Muscle of arm (tissue), 12 donors: ENCODE results near the gene SLC35F3. TPM values are rescaled to one million over a fixed set of nuclear protein-coding genes. Genes with fewer than 3 reads are reported as not detected.
A peak's percentile ranks its signal among the peaks of the same experiment; 100 is the strongest.

Experiments
- DNase-seq: peaks from one replicate; pipeline ENCODE4 v3.0.0-alpha.2; 2013
- polyA plus RNA-seq, 12 donors: library from polyadenylated mRNA; unstranded; fragments of 120-200 nt; gene quantifications; one replicate each; pipeline ENCODE4 v1.2.1, GENCODE V29; 2013; ENCODE audit not compliant: insufficient read length in 12 of 12

SLC35F3 gene
- polyA plus RNA-seq, 12 donors, result 0.30 to 0.93 (median 0.47) TPM; not detected in 2

GRCh38 chr1:234368320-234369032, 464.0 kb downstream of the SLC35F3 start:
- no peak for DNase-seq

DNA sequence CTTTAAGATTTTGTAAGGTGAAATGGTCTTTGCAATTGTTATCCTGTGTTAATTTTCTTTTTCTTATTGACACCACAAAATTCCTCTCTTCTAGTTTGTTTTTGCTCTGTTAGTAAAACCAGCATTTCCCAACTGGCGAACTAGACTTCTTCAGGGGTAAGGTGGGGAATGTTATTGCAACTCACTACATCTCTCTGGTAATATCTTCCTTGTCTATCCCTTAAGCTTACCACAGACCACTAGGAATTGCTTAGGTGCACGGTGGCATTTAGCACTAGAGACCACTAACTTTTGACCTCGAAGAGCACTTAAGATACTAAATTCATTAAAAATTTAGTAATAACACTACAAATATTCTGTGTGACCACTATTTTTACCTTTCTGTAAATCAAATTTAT, 464.6 kb downstream of the SLC35F3 start:
- no peak for DNase-seq

- DNase-seq, result no peak
Observed at GRCh38 chr1:234369784-234370183, 465.3 kb downstream of the SLC35F3 start.

- no peak for DNase-seq
Observed at GRCh38 chr1:234371414-234371813, 466.9 kb downstream of the SLC35F3 start.

- DNase-seq, result peak; percentile 11
Observed at GRCh38 chr1:234372011-234372757, 467.7 kb downstream of the SLC35F3 start.

GRCh38 chr1:234373064-234373958, 468.8 kb downstream of the SLC35F3 start, which contains the start of gene COA6:
TSS of gene COA6 (plus strand) at chr1:234373456. CDS start at chr1:234373467, 11 bp downstream.
- peak; percentile 96 for DNase-seq

DNA sequence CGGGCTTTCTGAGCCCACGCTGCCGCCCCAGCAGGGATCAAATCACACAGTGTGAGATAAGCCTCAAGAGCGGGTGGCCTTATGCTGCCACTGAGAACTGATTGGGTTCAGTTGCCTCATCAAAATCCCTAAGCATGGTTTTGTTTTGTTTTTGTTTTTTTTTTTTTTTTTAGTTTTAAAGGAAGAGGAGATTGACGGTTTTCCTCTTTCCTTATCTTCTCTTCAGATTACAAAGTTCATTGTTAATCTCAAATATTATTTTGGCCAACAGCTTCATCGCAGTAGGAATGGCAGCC, 469.4 kb downstream of the SLC35F3 start:
- DNase-seq, result no peak
